Rectal smooth muscle tissue (tissue), 1 donor: ENCODE results near the gene NSDHL.
"Not testable (repeated sequence)": the region's sequence is repeated elsewhere in the genome, so short reads cannot be mapped to it uniquely, and the experiment has no call there.

Experiments
- H3K27ac ChIP-seq: one replicate; pipeline ENCODE4 v1.7.0; 2013; ENCODE audit warnings: low read depth, low read length, inconsistent platforms
- H3K27me3 ChIP-seq: one replicate; pipeline ENCODE4 v1.7.0; 2013; ENCODE audit warnings: low read length; ENCODE audit not compliant: control insufficient read depth, insufficient read depth
- H3K36me3 ChIP-seq: one replicate; pipeline ENCODE4 v1.7.0; 2013; ENCODE audit warnings: low read length; ENCODE audit not compliant: control insufficient read depth, insufficient read depth
- H3K4me1 ChIP-seq: one replicate; pipeline ENCODE4 v1.7.0; 2013; ENCODE audit warnings: low read length; ENCODE audit not compliant: control insufficient read depth, insufficient read depth
- H3K4me3 ChIP-seq: one replicate; pipeline ENCODE4 v1.7.0; 2013; ENCODE audit warnings: low read length
- H3K9ac ChIP-seq: one replicate; pipeline ENCODE4 v1.7.0; 2013; ENCODE audit warnings: low read length

NSDHL gene

DNA sequence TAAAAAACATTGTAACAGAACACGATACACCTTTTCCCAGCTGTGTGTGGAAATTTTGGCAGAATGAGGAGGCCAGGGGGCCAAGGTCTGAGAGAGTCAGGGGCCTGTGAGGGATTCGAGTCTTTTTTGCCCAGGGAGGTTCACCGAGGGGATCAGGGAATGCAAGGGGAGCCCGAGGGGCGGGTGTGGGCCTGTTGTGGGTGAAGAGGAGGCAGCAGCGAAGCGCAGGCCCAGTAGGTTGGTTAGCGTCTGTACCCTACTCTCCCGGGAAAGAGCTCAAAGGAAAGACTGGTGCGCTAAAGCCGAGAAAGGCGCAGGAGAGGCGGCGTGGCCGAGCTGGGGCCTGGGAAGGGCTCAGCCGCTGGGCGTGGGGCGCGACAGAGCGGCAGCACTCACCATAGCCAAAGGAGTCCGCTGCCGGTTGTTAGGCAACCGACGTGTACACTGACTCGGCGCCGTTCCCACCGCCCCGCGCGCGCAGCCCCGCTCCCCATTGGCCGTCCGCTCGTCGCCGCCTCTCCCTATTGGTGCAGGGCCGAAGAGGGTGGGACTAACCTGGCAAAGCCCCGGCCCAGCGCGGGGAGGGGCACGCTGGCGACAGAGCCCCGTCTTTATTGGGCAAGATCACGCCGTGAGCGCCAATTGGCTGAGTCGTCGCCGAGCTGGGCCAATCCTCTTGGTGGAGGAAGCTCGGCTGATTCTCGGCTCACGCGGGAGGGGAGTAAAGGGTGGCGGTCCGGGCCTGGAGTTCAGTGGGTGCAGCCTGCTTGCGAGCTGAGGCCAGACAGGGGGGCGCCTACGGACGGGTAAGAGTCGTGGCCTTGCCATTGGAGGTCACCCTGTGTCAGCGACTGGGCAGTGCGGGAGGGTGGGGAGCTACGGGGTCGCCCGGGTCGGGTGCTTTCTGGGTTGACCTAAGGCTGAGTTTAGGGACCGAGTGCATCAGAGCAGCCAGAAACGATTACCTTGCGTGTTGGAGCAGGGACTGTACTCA lies at the start of gene NSDHL, which contains the start of gene CETN2:
Gene NSDHL, plus strand, starts transcription at position 752 of the 994 bp plus-strand sequence. CDS start 15,262 bp downstream, outside the sequence.
Gene CETN2, minus strand, starts transcription at position 446 of the 994 bp plus-strand sequence. Its CDS starts 47 bp downstream, at position 399.
- Histone ChIP-seq H3K4me3 (peak within 1 kb of the TSS; percentile 65), H3K36me3 (no peaks in the 10 kb centered on the region), H3K9ac (peak within 1 kb of the TSS; percentile 59), H3K4me1 (no peaks in the 10 kb centered on the region), H3K27me3 (no peaks in the 10 kb centered on the region), H3K27ac (peak within 1 kb of the TSS; percentile 51)

DNA sequence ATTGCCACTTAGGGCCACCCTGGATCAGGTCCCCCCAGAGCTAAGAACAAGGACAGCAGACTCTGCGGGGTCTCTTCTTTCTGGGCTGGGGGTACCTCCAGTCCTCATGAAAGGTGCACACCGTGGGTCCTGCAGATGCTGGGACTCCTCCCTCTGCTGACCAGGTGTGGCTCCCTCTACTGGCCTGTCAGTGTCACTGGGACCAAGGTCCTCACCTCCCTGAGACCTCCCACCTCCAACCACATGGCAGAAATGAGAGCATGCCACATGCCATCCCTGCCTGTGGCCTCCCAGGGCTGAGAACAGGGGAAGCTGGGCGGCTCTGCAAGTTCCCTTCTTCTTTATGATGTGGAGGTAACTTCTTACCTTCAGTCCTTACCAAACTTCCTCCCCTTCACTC lies 43.8 kb upstream of the NSDHL start:
- H3K4me3 ChIP-seq, H3K9ac ChIP-seq, H3K36me3 ChIP-seq, H3K4me1 ChIP-seq, H3K27me3 ChIP-seq, H3K27ac ChIP-seq: not testable (repeated sequence)

- no peaks in the 10 kb centered on the region for H3K27me3 ChIP-seq
- no peaks in the 10 kb centered on the region for H3K36me3 ChIP-seq
- H3K4me1 ChIP-seq: no peaks in the 10 kb centered on the region
- H3K27ac ChIP-seq: no peak overlapping the region
- no peak overlapping the region for H3K9ac ChIP-seq
- H3K4me3 ChIP-seq: no peak overlapping the region
Measured at GRCh38 chrX:152798945-152799344, 31.9 kb upstream of the NSDHL start.

- no peak overlapping the region for H3K4me3 ChIP-seq
- H3K36me3 ChIP-seq: no peaks in the 10 kb centered on the region
- no peak overlapping the region for H3K27ac ChIP-seq
- H3K9ac ChIP-seq: no peak overlapping the region
- no peaks in the 10 kb centered on the region for H3K4me1 ChIP-seq
- H3K27me3 ChIP-seq: no peaks in the 10 kb centered on the region
Measured at GRCh38 chrX:152806035-152806434, 24.8 kb upstream of the NSDHL start.

- Histone ChIP-seq H3K36me3 (no peaks in the 10 kb centered on the region), H3K4me3 (no peak overlapping the region), H3K27me3 (no peaks in the 10 kb centered on the region), H3K4me1 (no peaks in the 10 kb centered on the region), H3K9ac (no peak overlapping the region), H3K27ac (no peak overlapping the region)
Measured at GRCh38 chrX:152810403-152810802, 20.5 kb upstream of the NSDHL start.

- Histone ChIP-seq H3K27me3 (no peaks in the 10 kb centered on the region), H3K9ac (no peak overlapping the region)
Measured at GRCh38 chrX:152813206-152813605, 17.7 kb upstream of the NSDHL start.

DNA sequence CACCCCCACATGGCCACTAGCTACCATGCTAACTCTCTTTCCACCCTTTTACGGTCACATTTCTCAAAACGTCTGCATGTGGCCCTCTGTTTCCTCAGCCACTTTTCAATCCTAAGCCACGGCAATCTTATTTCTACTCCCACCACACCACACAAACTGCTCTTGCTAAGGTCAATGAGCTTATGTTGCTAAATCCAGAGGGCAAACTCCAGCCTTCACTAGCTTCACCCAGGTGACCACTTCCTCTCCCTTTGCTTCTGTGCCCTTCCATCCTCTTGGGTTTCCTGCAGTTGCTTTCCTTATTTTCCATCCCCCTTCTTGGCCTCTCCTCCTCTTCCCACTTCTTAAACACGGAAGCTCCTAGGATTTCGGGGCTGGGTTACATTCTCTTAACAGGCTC lies 16.8 kb upstream of the NSDHL start:
- H3K9ac ChIP-seq: no peak overlapping the region
- no peaks in the 10 kb centered on the region for H3K27me3 ChIP-seq
- no peaks in the 10 kb centered on the region for H3K4me1 ChIP-seq
- no peaks in the 10 kb centered on the region for H3K36me3 ChIP-seq
- H3K4me3 ChIP-seq: no peak overlapping the region
- no peak overlapping the region for H3K27ac ChIP-seq

More at GRCh38 chrX:152813206-152813605, 17.7 kb upstream of the NSDHL start:
- H3K4me3 ChIP-seq: no peak overlapping the region
- no peaks in the 10 kb centered on the region for H3K36me3 ChIP-seq
- no peak overlapping the region for H3K27ac ChIP-seq
- no peaks in the 10 kb centered on the region for H3K4me1 ChIP-seq

GRCh38 chrX:152817078-152817764 lies 13.6 kb upstream of the NSDHL start:
- Histone ChIP-seq H3K27ac (no peak overlapping the region), H3K4me3 (no peak overlapping the region)

GRCh38 chrX:152818356-152818755 lies 12.5 kb upstream of the NSDHL start:
- Histone ChIP-seq H3K27ac (no peak overlapping the region), H3K9ac (no peak overlapping the region), H3K4me1 (no peaks in the 10 kb centered on the region), H3K27me3 (peaks cover 2% of the 10 kb centered on the region), H3K4me3 (no peak overlapping the region), H3K36me3 (no peaks in the 10 kb centered on the region)

More at GRCh38 chrX:152817078-152817764, 13.6 kb upstream of the NSDHL start:
- Histone ChIP-seq H3K9ac (no peak overlapping the region), H3K36me3 (no peaks in the 10 kb centered on the region), H3K4me1 (no peaks in the 10 kb centered on the region), H3K27me3 (peaks cover 2% of the 10 kb centered on the region)

DNA sequence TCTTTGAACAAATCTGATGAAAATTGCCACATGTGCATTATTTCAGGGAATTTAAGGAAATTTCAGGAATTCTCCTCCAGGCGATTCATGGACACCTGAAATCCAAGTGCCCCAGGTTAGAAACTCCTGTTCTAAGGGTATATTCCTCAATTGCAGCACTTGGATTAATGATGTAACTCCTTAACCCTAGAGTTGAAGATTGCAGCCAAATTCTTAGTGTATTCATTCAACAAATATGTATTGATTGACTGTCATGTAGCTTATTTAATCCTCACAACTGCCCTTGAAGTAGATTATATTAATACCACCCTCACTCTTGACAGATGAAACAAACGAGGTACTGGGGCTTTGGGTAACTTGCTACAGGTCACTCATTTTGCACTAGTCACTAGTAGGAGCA lies 11.6 kb upstream of the NSDHL start:
- H3K27me3 ChIP-seq: peaks cover 6% of the 10 kb centered on the region
- H3K36me3 ChIP-seq: no peaks in the 10 kb centered on the region
- H3K4me1 ChIP-seq: no peaks in the 10 kb centered on the region
- H3K27ac ChIP-seq: no peak overlapping the region
- H3K4me3 ChIP-seq: no peak overlapping the region
- H3K9ac ChIP-seq: no peak overlapping the region

GRCh38 chrX:152819732-152820131 lies 11.1 kb upstream of the NSDHL start:
- H3K4me3 ChIP-seq: no peak overlapping the region

GRCh38 chrX:152821145-152821765 lies 9.6 kb upstream of the NSDHL start:
- Histone ChIP-seq H3K4me3 (no peak overlapping the region), H3K27ac (no peak overlapping the region)

More at GRCh38 chrX:152819732-152820131, 11.1 kb upstream of the NSDHL start:
- no peaks in the 10 kb centered on the region for H3K36me3 ChIP-seq
- no peaks in the 10 kb centered on the region for H3K4me1 ChIP-seq
- peaks cover 6% of the 10 kb centered on the region for H3K27me3 ChIP-seq
- no peak overlapping the region for H3K27ac ChIP-seq
- H3K9ac ChIP-seq: no peak overlapping the region

More at GRCh38 chrX:152821145-152821765, 9.6 kb upstream of the NSDHL start:
- H3K27me3 ChIP-seq: peaks cover 6% of the 10 kb centered on the region
- no peaks in the 10 kb centered on the region for H3K4me1 ChIP-seq
- H3K36me3 ChIP-seq: no peaks in the 10 kb centered on the region
- no peak overlapping the region for H3K9ac ChIP-seq
